Gastroesophageal sphincter (tissue), 4 donors: Measurements from ENCODE around the gene DNAL1. TPM values are rescaled to one million over a fixed set of nuclear protein-coding genes. Genes with fewer than 3 reads are reported as not detected.

Experiments used
- ATAC-seq: fragments of 150-250 bp; one replicate; pipeline ENCODE4 v1.9.1; 2016; ENCODE audit warnings: mild to moderate bottlenecking, moderate library complexity
- H3K27ac ChIP-seq, 4 donors: fragments of 200-600 bp; sonication (generic) in 3 of 4; 1 replicate in 3 of 4; 2 replicates in 1 of 4; pipeline ENCODE4 v1.5.1; 2016 to 2019
- H3K27me3 ChIP-seq: fragments of 200-600 bp; sonication (generic); one replicate; pipeline ENCODE4 v1.5.1; 2019
- H3K36me3 ChIP-seq, 2 donors: fragments of 200-600 bp; sonication (generic); one replicate each; pipeline ENCODE4 v1.5.1; 2019; ENCODE audit warnings: control low read depth in 1 of 2
- H3K4me1 ChIP-seq, 3 donors: fragments of 200-600 bp; sonication (generic); 1 replicate in 2 of 3; 2 replicates in 1 of 3; pipeline ENCODE4 v1.5.1; 2016 to 2019; ENCODE audit warnings: control low read depth in 2 of 3
- H3K4me3 ChIP-seq, 2 donors: fragments of 200-600 bp; sonication (generic); one replicate each; pipeline ENCODE4 v1.5.1; 2019; ENCODE audit warnings: mild to moderate bottlenecking in 1 of 2, moderate library complexity in 1 of 2
- H3K9me3 ChIP-seq, 3 donors: fragments of 200-600 bp; sonication (generic); one replicate each; pipeline ENCODE4 v1.5.1; 2017 to 2019; ENCODE audit warnings: control low read depth in 2 of 3
- CTCF ChIP-seq, 4 experiments: fragments of 200-600 bp in 2 of 4; fragments of 450-650 bp in 2 of 4; sonication (generic) in 1 of 4; IDR thresholded peaks; one replicate each; pipeline ENCODE4 v1.5.1; 2017 to 2019; ENCODE audit warnings: antibody characterized with exemption in 4 of 4, mild to moderate bottlenecking in 2 of 4, moderate library complexity in 2 of 4
- EP300 ChIP-seq: sonication (generic); formaldehyde crosslinking; IDR thresholded peaks from one replicate; pipeline ENCODE4 v1.6.1; 2017; ENCODE audit warnings: antibody characterized with exemption, mild to moderate bottlenecking
- POLR2A ChIP-seq, 2 donors: fragments of 450-650 bp; IDR thresholded peaks; one replicate each; pipeline ENCODE4 v1.6.1; 2017; ENCODE audit warnings: antibody characterized with exemption in 2 of 2, mild to moderate bottlenecking in 2 of 2, moderate library complexity in 1 of 2
- POLR2AphosphoS5 ChIP-seq: sonication (generic); formaldehyde crosslinking; IDR thresholded peaks from one replicate; pipeline ENCODE4 v1.6.1; 2017; ENCODE audit warnings: antibody characterized with exemption
- WGBS, 2 donors: methylation state at CpG; one replicate each; pipeline ENCODE4 v1.1.5; 2018; ENCODE audit warnings: low coverage in 1 of 2; 5-methylcytosine and 5-hydroxymethylcytosine counted together
- total RNA-seq, 4 donors: library from RNA; depleted of rRNA; stranded (reverse); fragments of >200 nt; gene quantifications; one replicate each; pipeline ENCODE4 v1.1.0, GENCODE V29; 2016

Gene DNAL1
- total RNA-seq, 4 donors from 2014 or later, result 8.9 to 18.2 (median 10.4) TPM

- no peak for ATAC-seq
- WGBS, 2 donors, result 100% methylated on average over 1 of the region's 4 CpGs; no CpG with 5 or more reads in 1 of the 2 donors
- no peak for TF ChIP-seq EP300
- TF ChIP-seq CTCF (IDR thresholded peaks at IDR 0.05), result no peak
- TF ChIP-seq POLR2AphosphoS5, result no peak
- no peak for TF ChIP-seq POLR2A (IDR thresholded peaks at IDR 0.05)
- Histone ChIP-seq H3K4me1 (no peaks in the 10 kb centered on the region), H3K36me3 (no peaks in the 10 kb centered on the region), H3K9me3 (no peaks in the 10 kb centered on the region), H3K27ac (no peak overlapping the region), H3K27me3 (no peaks in the 10 kb centered on the region), H3K4me3 (no peak overlapping the region)
These were observed 21.2 kb upstream of the DNAL1 start for GRCh38 chr14:73623504-73624054.

GRCh38 chr14:73625706-73626105 is 19.1 kb upstream of the DNAL1 start:
- no peak for TF ChIP-seq CTCF (IDR thresholded peaks at IDR 0.05)
- TF ChIP-seq POLR2AphosphoS5, result no peak
- no peak for TF ChIP-seq EP300
- Histone ChIP-seq H3K4me3 (no peak overlapping the region), H3K4me1 (no peaks in the 10 kb centered on the region), H3K9me3 (no peaks in the 10 kb centered on the region), H3K27ac (no peak overlapping the region), H3K27me3 (no peaks in the 10 kb centered on the region), H3K36me3 (no peaks in the 10 kb centered on the region)
- ATAC-seq, result no peak
- 36% methylated on average over 1 of the region's 1 CpG; no CpG with 5 or more reads in 1 of the 2 donors for WGBS, 2 donors

- ATAC-seq, result no peak
- Histone ChIP-seq H3K27ac (no peak overlapping the region), H3K27me3 (no peaks in the 10 kb centered on the region), H3K9me3 (no peaks in the 10 kb centered on the region), H3K36me3 (no peaks in the 10 kb centered on the region), H3K4me1 (no peaks in the 10 kb centered on the region), H3K4me3 (no peak overlapping the region)
- WGBS, 2 donors, result 71% methylated on average over 2 of the region's 2 CpGs; no CpG with 5 or more reads in 1 of the 2 donors
- TF ChIP-seq CTCF (IDR thresholded peaks at IDR 0.05), result no peak
- TF ChIP-seq EP300, result no peak
- no peak for TF ChIP-seq POLR2AphosphoS5
- no peak for TF ChIP-seq POLR2A (IDR thresholded peaks at IDR 0.05)
These were observed 17.6 kb upstream of the DNAL1 start for GRCh38 chr14:73627151-73627558.

- Histone ChIP-seq H3K4me1 (peaks cover 0 to 20% (median 4%) of the 10 kb centered on the region in 3 donors), H3K4me3 (no peak overlapping the region), H3K36me3 (no peaks in the 10 kb centered on the region), H3K27ac (no peak overlapping the region), H3K27me3 (no peaks in the 10 kb centered on the region), H3K9me3 (no peaks in the 10 kb centered on the region)
- ATAC-seq, result no peak
- no peak for TF ChIP-seq POLR2A (IDR thresholded peaks at IDR 0.05)
- TF ChIP-seq CTCF (IDR thresholded peaks at IDR 0.05), result no peak
- TF ChIP-seq POLR2AphosphoS5, result no peak
- TF ChIP-seq EP300, result no peak
- WGBS, 2 donors, result 79 to 82% methylated on average over 8 to 9 of the region's 10 CpGs
These were observed 14.6 kb upstream of the DNAL1 start for GRCh38 chr14:73630009-73630780.
